ENCODE measurements around the gene PNPLA2.

DNA sequence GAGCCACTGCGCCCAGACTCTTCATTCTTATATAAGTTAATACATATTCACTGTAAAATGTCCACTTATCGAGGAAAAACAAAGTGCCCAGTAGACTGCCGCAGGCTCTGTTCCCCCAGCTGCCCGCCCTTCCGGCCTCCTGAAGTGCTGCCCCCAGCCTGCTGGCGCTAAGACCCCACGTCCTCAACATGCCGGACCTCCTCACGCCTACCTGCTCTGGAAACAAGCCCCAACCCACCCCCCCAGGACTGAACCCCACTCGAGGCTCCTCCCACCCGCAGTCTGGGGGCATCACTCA, 42.5 kb upstream of the PNPLA2 start:
- no peak for TF ChIP-seq SUZ12 (IDR thresholded peaks at IDR 0.05; ENCODE audit: low read length)
- TF ChIP-seq ATF3 (IDR thresholded peaks at IDR 0.05; ENCODE audit: insufficient read depth, low read depth, low read length), result no peak
- no peak for TF ChIP-seq CTCF (IDR thresholded peaks at IDR 0.05; ENCODE audit: control extremely low read depth in 1 of 3, insufficient read depth in 1 of 3, low read depth in 1 of 3, low read length in 3 of 3)
- TF ChIP-seq TAF1 (IDR thresholded peaks at IDR 0.05; ENCODE audit: low read depth, low read length), result no peak
- no peak for TF ChIP-seq CEBPB (IDR thresholded peaks at IDR 0.05; ENCODE audit: low read depth, low read length)
- TF ChIP-seq SP1 (IDR thresholded peaks at IDR 0.05; ENCODE audit: low read depth, low read length), result no peak

Data from H1 (cell line).